Left lobe of liver (tissue), 2 donors: Measurements from ENCODE around the gene OTUD4. TPM values are rescaled to one million over a fixed set of nuclear protein-coding genes. Genes with fewer than 3 reads are reported as not detected.

Experiments used
- ATAC-seq: fragments of 200-7000 bp; cut with Tn5 transposase; one replicate; pipeline ENCODE4 v1.9.1; 2020; ENCODE audit warnings: mild to moderate bottlenecking, moderate library complexity
- DNase-seq: peaks from one replicate; pipeline ENCODE4 v3.0.0-alpha.2; 2020; ENCODE audit warnings: low spot score
- total RNA-seq: library from RNA; stranded (reverse); gene quantifications from one replicate; pipeline ENCODE4 v1.2.1, GENCODE V29; 2021
- donor health status: DM: no; HTN: no; CAD: no; lungs with moderate emphysema.
- donor health status: DM: no; HTN: yes; CAD: no.

Gene OTUD4
- total RNA-seq, 1 donor from 2014 or later = 16.9 TPM

DNA sequence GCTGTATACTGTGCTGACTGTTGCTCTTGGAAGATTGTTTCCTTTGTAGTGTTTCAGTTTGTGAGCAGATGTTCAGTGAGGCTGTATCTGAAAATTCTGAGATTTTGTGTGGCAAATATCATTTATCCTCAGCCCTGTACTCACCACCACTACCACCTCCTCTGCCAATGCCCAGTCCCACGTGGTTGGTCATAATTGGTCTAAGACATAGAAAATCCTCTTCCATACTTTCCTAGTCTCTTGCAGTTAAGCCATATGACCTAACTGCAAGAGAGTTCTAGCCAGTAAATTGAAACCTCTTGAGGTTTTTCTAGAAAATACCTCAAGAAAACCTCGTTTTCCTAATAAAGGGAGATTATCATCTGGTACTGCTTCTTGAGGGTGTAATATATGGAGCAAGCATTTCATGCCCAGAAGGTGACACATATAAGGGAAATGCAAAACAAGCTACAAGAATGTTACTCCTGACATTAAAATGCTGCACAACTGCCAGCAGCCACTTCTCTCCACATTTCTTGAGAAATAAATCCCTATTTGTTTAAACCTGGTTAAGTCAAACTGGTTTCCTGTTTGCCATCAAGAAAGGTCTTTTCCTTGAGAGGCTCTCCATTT lies 49.5 kb downstream of the OTUD4 start:
- no peak for DNase-seq
- no peak for ATAC-seq

DNA sequence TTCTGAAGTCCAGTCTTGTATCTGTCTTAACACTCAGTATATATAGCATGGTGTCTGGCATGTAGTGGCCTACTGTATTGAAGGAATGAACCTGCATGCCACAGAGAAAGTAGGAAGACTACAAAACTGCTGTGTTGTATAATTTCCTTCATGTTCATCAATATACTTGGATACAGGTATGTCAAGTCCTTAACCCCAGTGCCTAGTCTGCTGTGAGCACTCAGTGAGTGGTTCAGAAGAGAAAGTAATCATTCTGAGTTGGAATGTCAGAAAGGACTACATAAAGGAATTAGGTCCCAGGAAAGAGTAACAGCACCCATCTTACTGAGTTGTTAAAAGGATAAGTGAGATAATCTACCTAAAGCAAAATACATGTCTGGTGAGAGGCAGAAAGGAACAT lies 50.3 kb downstream of the OTUD4 start:
- DNase-seq (no peak), ATAC-seq (no peak)

DNA sequence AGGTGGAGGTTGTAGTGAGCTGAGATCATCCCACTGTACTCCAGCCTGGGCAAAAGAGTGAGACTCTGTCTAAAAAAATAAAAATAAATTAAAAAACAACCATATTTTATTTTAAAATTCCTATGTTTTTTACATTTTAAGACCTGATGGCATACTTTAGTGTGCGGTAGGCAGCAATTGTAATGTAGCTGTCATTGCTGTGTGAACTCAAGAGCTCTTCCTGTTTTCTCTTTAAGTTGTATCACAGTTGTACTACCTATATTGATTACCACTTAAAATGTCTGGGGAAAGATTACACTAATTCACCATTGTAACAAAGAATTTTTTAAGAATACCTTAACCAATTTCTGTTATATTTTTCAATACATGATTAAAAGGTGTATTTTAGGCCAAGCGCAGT lies 55.0 kb downstream of the OTUD4 start:
- no peak for DNase-seq

DNA sequence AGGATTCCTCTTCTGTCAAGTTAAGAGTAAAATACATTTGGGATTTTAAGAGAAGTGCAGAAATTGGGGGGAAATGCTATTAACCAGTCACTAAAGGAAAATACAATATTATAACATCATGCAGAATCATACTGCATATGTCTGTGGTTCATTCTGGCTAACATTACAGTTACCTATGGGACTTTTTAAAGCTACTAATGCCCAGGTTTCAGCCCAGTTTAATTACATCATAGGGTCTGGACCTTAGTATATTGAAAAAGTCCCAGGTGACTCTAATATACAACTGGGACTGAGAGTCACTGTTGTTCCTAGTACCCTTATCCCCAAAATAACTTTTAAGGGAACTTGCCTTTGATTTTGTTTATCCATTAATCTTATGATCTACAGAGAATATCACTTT lies 72.3 kb downstream of the OTUD4 start:
- ATAC-seq = no peak
- no peak for DNase-seq

More for the DNA sequence above, 55.0 kb downstream of the OTUD4 start:
- no peak for ATAC-seq

DNA sequence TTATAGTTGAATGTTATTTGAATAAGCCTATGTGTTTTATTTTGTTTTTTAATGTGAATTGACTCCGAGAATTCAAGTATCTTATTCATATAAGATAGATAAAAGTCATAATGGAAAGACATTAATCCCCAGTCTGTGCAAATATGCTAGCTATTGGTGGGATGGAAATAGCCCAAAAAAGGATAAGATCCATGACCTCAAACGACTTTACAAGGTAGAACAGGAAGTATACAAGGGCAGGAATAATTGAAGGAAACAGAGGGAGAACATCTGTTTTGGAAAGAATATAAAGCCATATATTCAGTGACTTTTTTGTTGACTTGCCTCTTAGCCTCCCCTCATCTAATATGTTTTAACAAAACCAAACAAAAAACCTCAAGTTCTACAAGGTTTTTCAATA lies 73.3 kb downstream of the OTUD4 start:
- ATAC-seq = no peak

DNA sequence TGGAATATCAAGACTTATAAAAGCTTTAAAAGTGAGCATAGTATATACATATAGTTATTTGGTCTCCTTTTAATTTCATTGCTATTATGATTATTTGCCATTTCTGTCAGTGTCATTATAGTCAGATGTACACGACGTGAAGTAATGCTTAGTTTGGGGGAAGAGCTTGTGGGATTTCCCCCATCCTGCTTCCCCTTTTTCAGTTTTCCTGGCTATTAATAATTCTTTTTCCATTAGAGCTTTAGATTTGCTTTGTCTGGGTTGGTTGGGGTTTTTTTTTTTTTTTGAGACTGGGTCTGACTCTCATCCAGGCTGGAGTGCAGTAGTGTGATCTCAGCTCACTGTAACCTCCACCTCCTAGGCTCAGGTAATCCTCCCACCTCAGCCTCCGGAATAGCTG lies 76.9 kb downstream of the OTUD4 start:
- ATAC-seq = no peak
- no peak for DNase-seq

More for the DNA sequence above, 73.3 kb downstream of the OTUD4 start:
- no peak for DNase-seq

DNA sequence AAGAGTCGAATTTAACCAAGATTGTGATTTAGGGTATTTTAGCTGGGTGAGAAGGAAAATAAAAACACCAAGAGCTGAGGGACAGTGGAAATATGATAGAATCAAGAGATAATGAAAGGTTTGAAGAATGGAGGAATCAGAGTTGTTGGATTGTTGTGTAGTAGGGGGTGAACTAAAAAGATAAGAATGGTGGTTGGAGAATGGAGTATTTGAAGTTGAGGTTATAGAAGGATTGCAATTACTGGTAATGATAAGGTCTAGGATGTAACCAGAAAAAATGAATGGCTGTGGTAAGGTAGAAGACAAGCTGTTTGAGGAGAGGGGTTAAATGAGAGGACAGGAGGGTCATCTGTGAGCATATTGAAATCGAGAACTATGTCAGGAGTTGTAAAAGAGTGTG lies 77.8 kb downstream of the OTUD4 start:
- ATAC-seq = no peak
- DNase-seq = no peak

DNA sequence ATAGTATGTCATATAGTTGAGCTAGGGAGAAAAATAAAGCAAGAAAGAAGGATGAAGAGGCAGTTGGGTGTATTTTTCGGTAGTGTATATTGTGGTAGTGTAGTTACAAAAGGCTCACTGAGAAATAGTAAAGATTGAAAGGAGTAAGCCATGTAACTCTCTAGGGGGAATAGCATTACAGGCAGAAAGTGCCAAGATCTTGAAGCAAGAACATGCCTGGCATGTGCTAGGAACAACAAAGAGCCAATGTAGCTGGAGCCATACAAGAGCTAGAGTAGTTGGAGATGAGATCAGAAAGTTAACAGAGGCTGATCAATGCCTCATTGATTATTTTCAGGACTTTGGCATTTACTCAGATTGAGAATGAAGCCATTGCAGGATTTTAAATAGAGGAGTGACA lies 79.3 kb downstream of the OTUD4 start:
- no peak for DNase-seq
- no peak for ATAC-seq

DNA sequence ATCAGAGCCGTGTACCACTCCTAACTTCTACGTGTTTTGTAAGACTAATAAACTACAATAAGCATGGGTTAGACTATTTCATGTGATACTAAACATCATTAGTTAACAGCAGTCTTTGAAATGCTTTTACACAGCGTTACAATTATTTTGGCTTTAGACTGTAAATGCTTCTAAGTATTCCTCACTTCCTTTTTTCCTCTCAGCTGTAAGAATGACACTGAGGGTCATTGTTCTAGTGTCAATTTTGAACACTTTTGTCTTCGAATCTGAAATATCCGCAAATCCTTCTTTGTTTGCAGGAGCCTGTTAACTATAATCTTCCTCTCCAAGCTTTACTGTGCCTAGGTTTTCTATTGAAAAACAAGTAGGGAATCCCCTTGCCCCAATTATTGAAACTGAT lies 80.7 kb downstream of the OTUD4 start:
- ATAC-seq (no peak), DNase-seq (no peak)

DNA sequence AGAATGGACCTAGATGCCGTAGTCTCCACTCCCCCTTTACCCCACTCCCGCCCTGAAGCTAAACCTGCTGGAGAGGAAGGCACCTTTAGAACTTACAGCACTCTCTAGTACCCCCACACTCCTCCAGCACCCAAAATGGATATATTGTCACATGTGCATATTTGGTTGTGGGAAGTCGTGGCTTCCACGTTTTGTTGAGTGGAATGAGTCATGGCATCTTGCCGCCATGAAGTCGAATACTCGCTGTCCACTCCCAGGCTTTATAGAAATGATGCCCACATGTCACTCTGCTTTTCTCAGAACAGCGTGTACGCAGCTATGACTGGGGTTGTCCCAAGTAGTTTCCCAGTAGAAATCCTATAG lies 81.7 kb downstream of the OTUD4 start:
- DNase-seq = no peak
- peak; percentile 25 for ATAC-seq

DNA sequence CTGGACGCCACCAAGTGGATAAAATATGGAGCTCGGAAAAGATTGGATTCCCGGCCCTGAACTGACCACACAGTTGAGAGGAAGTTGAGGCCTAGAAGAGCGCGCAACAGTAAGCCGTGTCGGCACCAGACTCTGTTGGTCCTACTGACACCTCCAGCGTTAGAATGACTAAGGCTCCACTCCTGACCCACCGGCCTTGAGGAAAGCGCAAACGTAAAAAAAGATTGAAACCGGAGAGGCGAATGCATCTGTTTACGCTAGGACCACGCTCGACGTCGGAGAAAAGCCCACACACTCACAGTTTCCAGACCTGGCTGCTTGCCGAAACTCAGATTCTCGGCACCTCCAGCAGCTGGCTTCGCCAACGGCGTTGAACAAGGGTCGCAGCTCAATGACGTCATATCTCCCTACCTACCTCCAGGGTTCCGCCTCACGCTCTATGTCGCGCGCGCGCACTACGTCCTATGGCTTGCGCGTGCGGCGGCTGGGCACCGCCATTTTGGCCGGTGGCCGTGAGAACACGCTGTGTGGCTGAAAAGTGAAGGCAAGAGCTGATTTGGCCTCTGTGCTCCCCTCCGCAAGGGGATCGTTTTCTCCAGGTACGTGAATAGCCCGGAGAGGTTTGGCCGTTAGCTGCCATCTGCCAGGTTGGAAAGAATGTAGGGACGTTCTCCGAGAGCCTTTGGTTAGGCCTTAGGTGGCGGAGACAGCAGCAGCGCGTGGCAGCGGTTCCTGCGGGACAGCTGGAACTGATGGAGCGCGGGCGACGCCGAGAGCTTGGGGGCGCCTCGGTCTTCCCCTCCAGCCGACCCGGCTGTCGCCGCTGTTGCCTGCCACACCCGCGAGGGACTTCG lies 82.3 kb downstream of the OTUD4 start, which contains the start of the genes ABCE1 and ANAPC10:
Gene ABCE1 (plus strand): TSS at position 491 of the 854 bp plus-strand sequence. CDS start 6,102 bp downstream, outside the sequence.
Gene ANAPC10 (minus strand): TSS at position 376 of the 854 bp plus-strand sequence. CDS start 2,097 bp downstream, outside the sequence.
- DNase-seq = peak; percentile 96
- ATAC-seq = peak; percentile 93

DNA sequence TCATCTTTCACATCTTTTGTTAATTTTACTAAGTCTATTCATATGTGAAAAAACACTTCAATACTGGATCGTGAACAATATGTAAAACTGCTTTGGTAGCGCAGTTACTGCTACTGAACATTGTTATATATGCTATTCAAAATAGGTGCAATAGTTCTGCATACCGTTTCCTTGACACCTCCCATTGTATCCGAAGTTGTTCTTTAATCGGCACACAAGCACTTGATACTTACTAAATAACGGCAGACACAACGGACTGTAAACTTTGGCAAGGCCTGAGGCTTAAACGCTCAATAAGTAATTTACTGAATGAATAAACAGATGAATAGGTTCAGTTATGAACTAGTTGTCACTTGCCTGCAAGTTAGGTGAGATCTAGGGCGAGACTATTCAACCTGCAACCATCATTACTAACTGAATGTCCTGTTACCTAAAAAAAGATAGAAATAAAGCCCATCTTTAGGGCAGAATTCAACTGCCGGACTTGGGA lies 83.0 kb downstream of the OTUD4 start:
- DNase-seq (no peak), ATAC-seq (peak; percentile 9)

DNA sequence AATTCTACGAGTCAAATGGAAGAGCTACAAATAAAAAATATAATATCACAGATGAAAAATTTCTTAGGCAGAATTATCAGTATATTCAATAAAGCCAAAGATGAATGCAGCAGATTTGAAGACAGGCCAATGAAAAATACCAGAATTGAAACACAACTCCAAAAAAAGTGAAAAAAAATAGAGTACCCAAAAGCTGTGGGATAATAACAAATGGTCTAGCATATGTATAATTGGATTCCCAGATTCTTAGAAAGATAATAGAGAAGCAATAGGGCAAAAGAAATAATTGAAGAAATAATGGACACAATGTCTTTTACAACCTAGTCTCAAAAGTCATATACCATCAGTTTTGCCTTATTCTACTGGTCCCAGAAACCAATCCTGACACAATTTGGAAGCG lies 86.8 kb downstream of the OTUD4 start:
- no peak for ATAC-seq
- DNase-seq = no peak

DNA sequence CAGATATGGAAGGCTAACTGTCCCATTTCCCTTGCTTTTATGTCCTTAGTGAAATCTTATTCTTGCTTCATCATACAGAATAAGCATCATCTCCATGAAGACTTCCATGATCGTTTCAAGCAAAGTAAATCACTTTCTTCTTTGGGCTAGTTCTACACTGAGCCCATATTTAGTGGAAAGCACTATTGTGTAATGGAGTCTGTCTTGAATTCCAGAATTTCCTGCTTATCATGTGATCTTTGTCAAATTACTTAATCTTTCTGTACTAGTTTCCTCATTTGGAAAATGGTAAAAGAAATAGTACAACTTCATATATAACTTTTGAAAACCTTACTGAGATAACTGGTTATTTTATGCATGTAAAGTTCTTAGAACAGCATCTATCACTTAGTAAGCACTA lies 90.0 kb downstream of the OTUD4 start:
- DNase-seq = no peak
- ATAC-seq = no peak

DNA sequence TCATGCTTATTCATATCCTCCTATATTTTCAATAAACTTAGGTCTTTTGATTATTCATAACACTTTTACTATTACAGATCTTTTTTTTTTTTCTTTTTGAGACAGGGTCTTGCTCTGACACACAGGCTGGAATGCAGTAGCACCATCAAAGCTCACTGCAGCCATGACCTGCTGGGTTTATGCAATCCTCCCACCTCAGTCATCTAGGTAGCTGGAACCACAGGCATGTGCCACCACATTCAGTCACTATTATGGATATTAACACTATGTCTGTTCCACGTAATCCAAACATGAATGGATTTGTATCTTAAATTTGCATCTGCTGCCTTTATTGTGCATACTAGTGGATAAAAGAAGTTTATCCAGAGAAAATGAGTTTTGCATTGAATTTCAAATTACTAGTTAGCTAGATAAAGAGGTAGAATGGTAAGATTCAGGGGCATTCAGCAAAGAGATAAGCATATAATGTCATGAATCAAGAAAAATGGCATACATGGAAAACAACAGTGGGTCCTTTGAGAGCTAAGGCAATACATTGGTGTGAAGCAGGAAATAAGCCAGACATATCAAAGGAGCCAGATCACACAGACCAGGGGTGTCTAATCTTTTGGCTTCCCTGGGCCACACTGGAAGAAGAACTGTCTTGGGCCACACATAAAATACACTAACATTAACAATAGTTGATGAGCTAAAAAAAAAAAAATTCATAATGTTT lies 96.3 kb downstream of the OTUD4 start:
- ATAC-seq = no peak
- DNase-seq = no peak

Other genes starting within 250 kb of the OTUD4 start
- 6.3 TPM for gene ANAPC10, start 82.4 kb downstream of the OTUD4 start, total RNA-seq
- gene ABCE1, start 82.3 kb downstream of the OTUD4 start, total RNA-seq = 18.8 TPM